SK-N-SH treated with all-trans-retinoic acid at 6 μM for 48 hours (cell line): Measurements from ENCODE around the gene RBM33.

ENCODE experiments used
- POU6F1 ChIP-seq: fragments of 250-450 bp; sonication (Bioruptor Pico); IDR thresholded peaks from 2 replicates; pipeline ENCODE4 v1.8.0; 2021; ENCODE audit warnings: low read depth, mild to moderate bottlenecking, moderate library complexity, borderline replicate concordance
- RARB ChIP-seq: fragments of 250-450 bp; sonication (Bioruptor Pico); IDR thresholded peaks from 2 replicates; pipeline ENCODE4 v1.8.0; 2021; ENCODE audit warnings: mild to moderate bottlenecking, moderate library complexity
- TCF4 ChIP-seq: fragments of 250-450 bp; sonication (Bioruptor Pico); IDR thresholded peaks from 2 replicates; pipeline ENCODE4 v1.8.0; 2021; ENCODE audit warnings: mild to moderate bottlenecking, moderate library complexity, borderline replicate concordance
- TOX ChIP-seq: fragments of 250-450 bp; sonication (Bioruptor Pico); IDR thresholded peaks from 2 replicates; pipeline ENCODE4 v1.8.0; 2021; ENCODE audit warnings: mild to moderate bottlenecking, moderate library complexity, borderline replicate concordance
- TSHZ2 ChIP-seq: fragments of 250-450 bp; sonication (Bioruptor Pico); IDR thresholded peaks from 2 replicates; pipeline ENCODE4 v1.5.0; 2020; ENCODE audit warnings: mild to moderate bottlenecking, moderate library complexity
- ZFP30 ChIP-seq: fragments of 450-650 bp; formaldehyde crosslinking; IDR thresholded peaks from 2 replicates; pipeline ENCODE4 v1.5.0; 2022; ENCODE audit warnings: mild to moderate bottlenecking, moderate library complexity
- ZNF565 ChIP-seq: fragments of 450-650 bp; formaldehyde crosslinking; conservative IDR thresholded peaks from 2 replicates; pipeline ENCODE4 v1.5.0; 2020; ENCODE audit warnings: low read depth, mild to moderate bottlenecking, moderate library complexity
- ZNF70 ChIP-seq: fragments of 450-650 bp; formaldehyde crosslinking; IDR thresholded peaks from 2 replicates; pipeline ENCODE4 v1.5.0; 2020; ENCODE audit warnings: mild to moderate bottlenecking, moderate library complexity

- TF ChIP-seq TSHZ2 (CRISPR knock-in tag) (no peak), ZNF70 (CRISPR knock-in tag) (no peak), POU6F1 (CRISPR knock-in tag) (no peak), RARB (CRISPR knock-in tag) (no peak), ZNF565 (CRISPR knock-in tag) (no peak), TCF4 (CRISPR knock-in tag) (no peak), TOX (no peak), ZFP30 (no peak)
Measured at GRCh38 chr7:155738104-155738503, 93.6 kb downstream of the RBM33 start.
